Measurements from ENCODE around the gene IGF1R. TPM values are rescaled to one million over a fixed set of nuclear protein-coding genes. Genes with fewer than 3 reads are reported as not detected.

IGF1R gene
- total RNA-seq, 3 donors from 2014 or later = 16.7 to 28.6 (median 25.1) TPM

DNA sequence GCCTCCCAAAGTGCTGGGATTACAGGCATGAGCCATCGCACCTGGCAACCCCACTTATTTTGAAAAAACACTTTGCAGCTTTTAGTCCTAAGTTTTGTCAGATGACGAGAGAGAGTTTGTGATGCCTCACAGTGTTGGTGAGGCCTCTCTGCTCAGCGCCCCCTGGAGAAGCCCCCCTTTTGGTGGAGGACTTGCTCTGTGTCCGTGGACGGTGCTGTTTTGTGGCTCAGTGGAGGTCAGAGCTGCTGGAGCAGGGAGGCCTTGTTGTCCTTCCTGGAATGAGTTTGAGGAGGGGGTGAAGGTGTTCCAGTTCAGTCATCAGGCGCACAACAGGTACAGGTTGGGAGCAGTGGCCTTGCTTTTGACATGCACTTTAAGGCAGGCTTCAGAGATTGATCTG is 301.3 kb downstream of the IGF1R start:
- peaks cover 7% of the 10 kb centered on the region for H3K36me3 Mint-ChIP-seq (ENCODE audit: insufficient read depth)
- no peak overlapping the region for H3K4me3 Mint-ChIP-seq
- no peaks in the 10 kb centered on the region for H3K27me3 Mint-ChIP-seq (ENCODE audit: low read depth)
- H3K9me3 Mint-ChIP-seq = no peaks in the 10 kb centered on the region
- peaks cover 10% of the 10 kb centered on the region for H3K4me1 Mint-ChIP-seq (ENCODE audit: low read depth)
- ATAC-seq (no peak), DNase-seq (no peak)

DNA sequence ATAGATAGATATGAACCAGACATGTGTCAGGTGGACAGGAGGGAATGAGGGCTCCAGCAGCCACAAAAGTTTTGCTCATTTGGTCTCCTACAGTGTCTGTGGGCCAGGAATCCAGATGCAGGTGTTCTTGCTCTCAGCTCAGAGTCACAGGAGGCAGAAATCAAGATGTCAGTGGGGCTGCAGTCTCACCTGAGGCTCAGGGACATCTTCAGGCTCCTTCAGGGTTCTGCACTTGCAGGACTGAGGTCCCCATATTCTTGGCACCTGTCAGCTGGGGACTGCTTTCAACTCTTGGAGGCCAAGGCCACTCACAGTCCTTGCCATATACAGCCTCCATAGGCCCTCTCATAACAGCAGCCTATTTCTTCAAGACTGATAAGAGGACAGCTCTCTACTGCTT is 301.9 kb downstream of the IGF1R start:
- peaks cover 10% of the 10 kb centered on the region for H3K4me1 Mint-ChIP-seq (ENCODE audit: low read depth)
- no peak overlapping the region for H3K4me3 Mint-ChIP-seq
- DNase-seq (no peak), ATAC-seq (no peak)
- peaks cover 6% of the 10 kb centered on the region for H3K36me3 Mint-ChIP-seq (ENCODE audit: insufficient read depth)
- H3K9me3 Mint-ChIP-seq = no peaks in the 10 kb centered on the region
- no peaks in the 10 kb centered on the region for H3K27me3 Mint-ChIP-seq (ENCODE audit: low read depth)

DNA sequence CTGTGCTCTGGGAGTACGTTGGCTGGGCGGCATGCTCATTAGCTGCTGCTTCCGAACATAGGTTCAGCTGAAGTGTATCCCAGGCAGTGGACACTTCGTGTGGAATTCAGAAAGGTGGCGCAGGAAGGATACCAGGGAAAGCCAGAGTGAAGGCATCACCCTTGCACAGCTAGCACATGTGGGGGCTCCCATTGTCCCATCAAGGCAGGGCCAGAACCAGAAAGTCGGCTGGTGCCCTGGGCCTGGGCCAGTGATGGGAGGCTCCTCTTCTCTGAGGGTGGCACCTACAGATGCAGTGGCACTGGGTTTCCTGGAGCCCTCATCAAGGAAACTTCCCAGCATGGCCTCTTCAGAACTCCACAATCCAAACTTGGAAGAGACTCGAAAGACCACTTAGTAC is 302.7 kb downstream of the IGF1R start:
- Mint-ChIP-seq H3K9me3 (no peaks in the 10 kb centered on the region), H3K4me1 (ENCODE audit: low read depth) (peaks cover 10% of the 10 kb centered on the region)

GRCh38 chr15:98951493-98952320 is 303.4 kb downstream of the IGF1R start:
- Mint-ChIP-seq H3K36me3 (ENCODE audit: insufficient read depth) (peaks cover 3% of the 10 kb centered on the region), H3K4me3 (no peak overlapping the region), H3K27me3 (ENCODE audit: low read depth) (no peaks in the 10 kb centered on the region), H3K9me3 (no peaks in the 10 kb centered on the region), H3K4me1 (ENCODE audit: low read depth) (peaks cover 10% of the 10 kb centered on the region)
- DNase-seq = no peak
- no peak for ATAC-seq

More for the DNA sequence above, 302.7 kb downstream of the IGF1R start:
- ATAC-seq (no peak), DNase-seq (no peak)
- Mint-ChIP-seq H3K4me3 (no peak overlapping the region), H3K36me3 (ENCODE audit: insufficient read depth) (peaks cover 6% of the 10 kb centered on the region), H3K27me3 (ENCODE audit: low read depth) (no peaks in the 10 kb centered on the region)

DNA sequence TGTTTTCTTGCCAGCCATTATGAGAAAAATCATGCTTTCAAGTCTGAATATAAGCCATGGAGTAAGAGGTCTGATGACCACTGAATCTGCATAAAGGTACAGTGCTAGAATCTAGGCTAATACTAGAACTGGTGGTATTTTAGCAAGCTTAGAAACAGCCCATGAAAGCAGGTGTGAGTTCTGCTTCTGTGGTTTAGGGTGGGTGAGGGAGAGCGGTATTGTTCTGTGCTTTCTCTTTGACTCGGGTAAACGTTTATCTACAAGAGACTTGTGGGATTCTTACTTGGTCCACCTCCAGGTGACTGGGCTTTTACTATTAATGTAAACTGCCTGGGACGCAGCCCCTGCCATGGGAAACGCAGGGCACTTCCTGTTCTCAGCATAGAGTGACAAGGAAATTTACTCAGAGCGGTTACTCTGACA is 304.1 kb downstream of the IGF1R start:
- ATAC-seq = peak; percentile 70 to 71
- peak overlapping the region; percentile 38 for H3K4me3 Mint-ChIP-seq
- no peak for DNase-seq
- peaks cover 4% of the 10 kb centered on the region for H3K36me3 Mint-ChIP-seq (ENCODE audit: insufficient read depth)
- H3K4me1 Mint-ChIP-seq (ENCODE audit: low read depth) = peaks cover 10% of the 10 kb centered on the region
- no peaks in the 10 kb centered on the region for H3K9me3 Mint-ChIP-seq
- H3K27me3 Mint-ChIP-seq (ENCODE audit: low read depth) = no peaks in the 10 kb centered on the region

DNA sequence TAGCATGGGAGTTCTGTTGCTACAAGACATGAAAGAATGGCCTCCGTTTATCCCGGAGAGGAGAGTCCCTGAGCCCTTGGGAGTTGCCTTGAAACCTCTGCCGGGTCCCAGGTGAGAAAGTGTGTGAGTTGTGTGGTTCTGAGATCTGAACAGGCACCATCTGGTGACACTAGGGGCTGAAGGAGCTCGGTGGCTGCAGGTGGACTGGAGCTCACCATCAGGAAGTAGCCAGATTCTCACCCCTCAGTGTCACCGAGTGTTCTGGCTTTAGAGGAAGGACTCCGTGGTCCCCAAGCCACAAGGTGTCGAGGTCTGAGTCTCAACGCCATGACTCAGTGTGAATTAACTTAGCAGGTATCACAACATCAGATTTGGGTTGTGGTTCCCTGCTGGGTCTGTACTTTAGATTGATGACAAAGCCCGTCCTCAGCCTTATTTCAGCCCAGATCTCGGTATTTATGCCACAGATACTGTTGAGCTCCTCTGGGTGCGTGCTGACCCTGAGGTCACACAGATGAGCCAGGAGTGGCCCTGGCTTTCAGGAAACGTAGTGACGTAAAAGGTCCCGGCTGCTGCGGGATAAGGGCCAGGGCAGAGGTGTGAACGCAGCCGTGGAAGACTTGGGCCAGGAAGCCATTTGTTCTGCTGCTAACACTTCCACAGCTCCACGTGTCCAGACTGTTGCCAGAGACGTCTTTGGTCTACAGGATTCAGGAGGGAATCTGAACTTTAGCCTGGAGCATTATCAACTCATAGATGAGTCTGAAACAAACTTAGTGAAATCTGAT is 304.9 kb downstream of the IGF1R start:
- Mint-ChIP-seq H3K27me3 (ENCODE audit: low read depth) (no peaks in the 10 kb centered on the region), H3K36me3 (ENCODE audit: insufficient read depth) (peaks cover 12% of the 10 kb centered on the region), H3K4me1 (ENCODE audit: low read depth) (peaks cover 10% of the 10 kb centered on the region), H3K4me3 (no peak overlapping the region), H3K9me3 (no peaks in the 10 kb centered on the region)
- DNase-seq (no peak), ATAC-seq (peak; percentile 35 to 69)

DNA sequence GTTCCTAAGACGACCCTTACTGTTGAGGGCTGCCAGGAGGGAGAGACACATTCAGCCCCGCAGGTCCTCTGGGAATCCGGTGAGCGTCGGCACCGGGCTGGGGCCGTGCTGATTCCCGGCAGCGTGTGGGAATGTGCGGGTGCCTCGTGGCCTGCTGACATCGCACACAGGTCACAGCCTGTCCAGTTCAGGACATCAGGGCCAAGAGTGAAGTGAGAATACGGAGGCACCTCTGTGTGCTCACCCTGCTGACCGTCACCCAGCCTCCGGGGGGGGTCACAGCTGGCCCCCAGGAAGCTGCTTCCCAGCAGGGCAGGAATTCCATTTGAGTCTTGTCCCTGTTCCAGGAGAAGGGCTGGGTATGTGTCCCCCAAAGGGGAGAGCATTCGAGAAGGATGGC is 305.6 kb downstream of the IGF1R start:
- no peaks in the 10 kb centered on the region for H3K9me3 Mint-ChIP-seq
- H3K27me3 Mint-ChIP-seq (ENCODE audit: low read depth) = no peaks in the 10 kb centered on the region
- peaks cover 10% of the 10 kb centered on the region for H3K4me1 Mint-ChIP-seq (ENCODE audit: low read depth)
- no peak overlapping the region for H3K4me3 Mint-ChIP-seq
- ATAC-seq = no peak
- H3K36me3 Mint-ChIP-seq (ENCODE audit: insufficient read depth) = peaks cover 17% of the 10 kb centered on the region
- DNase-seq = no peak

GRCh38 chr15:98954411-98954810 is 306.1 kb downstream of the IGF1R start:
- H3K4me3 Mint-ChIP-seq = no peak overlapping the region
- peaks cover 16% of the 10 kb centered on the region for H3K36me3 Mint-ChIP-seq (ENCODE audit: insufficient read depth)
- H3K27me3 Mint-ChIP-seq (ENCODE audit: low read depth) = no peaks in the 10 kb centered on the region
- ATAC-seq (no peak), DNase-seq (no peak)
- peaks cover 10% of the 10 kb centered on the region for H3K4me1 Mint-ChIP-seq (ENCODE audit: low read depth)
- no peaks in the 10 kb centered on the region for H3K9me3 Mint-ChIP-seq

DNA sequence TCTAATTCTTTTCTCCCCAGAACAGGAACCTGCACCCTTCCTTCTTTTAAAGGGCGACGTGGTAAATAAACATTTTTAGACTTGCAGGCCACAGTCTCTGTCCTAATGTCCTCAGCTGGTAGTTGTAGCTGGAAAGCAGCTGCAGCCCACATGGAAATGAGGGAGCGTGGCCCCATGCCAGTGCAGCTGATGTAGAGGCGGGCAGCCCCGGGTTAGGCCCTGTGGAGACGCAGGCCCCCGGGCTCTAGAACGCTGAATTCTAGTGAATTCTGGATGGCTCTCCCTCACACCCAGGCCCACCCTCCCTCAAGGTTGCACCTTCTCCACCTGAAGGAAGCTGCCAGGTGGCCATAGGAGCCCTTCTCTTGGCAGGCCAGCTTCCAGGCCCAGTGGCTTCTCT is 307.0 kb downstream of the IGF1R start:
- Mint-ChIP-seq H3K9me3 (no peaks in the 10 kb centered on the region), H3K36me3 (ENCODE audit: insufficient read depth) (peaks cover 19% of the 10 kb centered on the region)

DNA sequence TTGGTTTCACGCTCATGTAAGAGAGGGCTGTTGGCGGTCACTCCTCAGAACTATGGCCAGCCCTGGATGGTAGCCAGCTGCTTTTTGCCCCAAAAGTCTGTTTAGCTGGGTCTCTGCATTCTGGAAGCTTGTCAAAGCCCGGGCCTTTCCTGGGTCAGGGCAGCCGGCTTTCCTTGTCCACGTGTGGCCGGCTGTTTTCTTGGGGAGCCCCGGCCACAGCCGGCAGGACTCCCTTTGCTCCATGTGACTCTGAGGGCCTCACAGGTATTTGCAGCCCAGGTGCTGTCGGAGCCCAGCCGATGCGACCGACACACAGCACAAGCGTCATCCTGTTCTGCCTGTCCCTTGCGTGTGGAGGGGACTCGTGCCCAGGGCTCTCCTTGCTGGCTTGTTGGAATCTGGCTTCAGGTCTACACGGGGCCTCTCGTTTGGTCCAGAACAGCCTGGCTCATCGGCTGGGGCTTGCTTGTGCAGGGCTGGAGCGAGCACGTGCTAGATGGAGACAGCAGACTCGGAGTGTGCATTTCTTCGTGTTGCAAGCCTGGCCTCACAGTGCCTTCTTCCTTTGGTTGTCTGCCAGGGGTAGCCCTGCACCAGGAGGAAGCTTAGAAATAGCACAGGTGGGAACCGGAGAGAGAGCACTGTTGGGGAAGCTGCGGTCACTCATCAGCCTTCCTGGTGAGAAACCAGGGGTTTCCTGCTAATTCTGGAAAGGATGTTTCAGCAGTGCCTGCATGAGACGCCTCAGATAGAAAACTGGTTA is 307.8 kb downstream of the IGF1R start:
- ATAC-seq (no peak), DNase-seq (no peak)
- peaks cover 10% of the 10 kb centered on the region for H3K4me1 Mint-ChIP-seq (ENCODE audit: low read depth)
- H3K9me3 Mint-ChIP-seq = no peaks in the 10 kb centered on the region
- no peak overlapping the region for H3K4me3 Mint-ChIP-seq
- H3K27me3 Mint-ChIP-seq (ENCODE audit: low read depth) = no peaks in the 10 kb centered on the region
- peaks cover 23% of the 10 kb centered on the region for H3K36me3 Mint-ChIP-seq (ENCODE audit: insufficient read depth)

More for the DNA sequence above, 307.0 kb downstream of the IGF1R start:
- ATAC-seq (no peak), DNase-seq (no peak)
- no peaks in the 10 kb centered on the region for H3K27me3 Mint-ChIP-seq (ENCODE audit: low read depth)
- no peak overlapping the region for H3K4me3 Mint-ChIP-seq
- peaks cover 10% of the 10 kb centered on the region for H3K4me1 Mint-ChIP-seq (ENCODE audit: low read depth)

DNA sequence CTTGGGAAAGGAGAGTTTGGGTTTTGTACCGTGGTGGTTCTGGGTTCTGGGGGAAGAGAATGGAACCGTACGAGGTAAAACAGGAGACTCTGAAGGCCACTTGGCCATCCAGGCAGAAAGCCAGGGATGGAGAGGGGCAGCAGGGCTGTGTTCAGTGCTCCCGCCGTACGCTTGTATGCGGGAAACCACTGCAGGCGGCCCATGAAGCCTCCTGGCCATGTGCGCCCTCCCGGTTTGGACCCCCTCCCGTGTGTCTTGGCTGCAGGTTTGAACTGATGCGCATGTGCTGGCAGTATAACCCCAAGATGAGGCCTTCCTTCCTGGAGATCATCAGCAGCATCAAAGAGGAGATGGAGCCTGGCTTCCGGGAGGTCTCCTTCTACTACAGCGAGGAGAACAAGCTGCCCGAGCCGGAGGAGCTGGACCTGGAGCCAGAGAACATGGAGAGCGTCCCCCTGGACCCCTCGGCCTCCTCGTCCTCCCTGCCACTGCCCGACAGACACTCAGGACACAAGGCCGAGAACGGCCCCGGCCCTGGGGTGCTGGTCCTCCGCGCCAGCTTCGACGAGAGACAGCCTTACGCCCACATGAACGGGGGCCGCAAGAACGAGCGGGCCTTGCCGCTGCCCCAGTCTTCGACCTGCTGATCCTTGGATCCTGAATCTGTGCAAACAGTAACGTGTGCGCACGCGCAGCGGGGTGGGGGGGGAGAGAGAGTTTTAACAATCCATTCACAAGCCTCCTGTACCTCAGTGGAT is 308.6 kb downstream of the IGF1R start:
- no peak overlapping the region for H3K4me3 Mint-ChIP-seq
- no peak for ATAC-seq

DNA sequence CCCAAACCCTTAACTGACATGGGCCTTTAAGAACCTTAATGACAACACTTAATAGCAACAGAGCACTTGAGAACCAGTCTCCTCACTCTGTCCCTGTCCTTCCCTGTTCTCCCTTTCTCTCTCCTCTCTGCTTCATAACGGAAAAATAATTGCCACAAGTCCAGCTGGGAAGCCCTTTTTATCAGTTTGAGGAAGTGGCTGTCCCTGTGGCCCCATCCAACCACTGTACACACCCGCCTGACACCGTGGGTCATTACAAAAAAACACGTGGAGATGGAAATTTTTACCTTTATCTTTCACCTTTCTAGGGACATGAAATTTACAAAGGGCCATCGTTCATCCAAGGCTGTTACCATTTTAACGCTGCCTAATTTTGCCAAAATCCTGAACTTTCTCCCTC is 309.3 kb downstream of the IGF1R start:
- Mint-ChIP-seq H3K36me3 (ENCODE audit: insufficient read depth) (peaks cover 36% of the 10 kb centered on the region), H3K27me3 (ENCODE audit: low read depth) (no peaks in the 10 kb centered on the region), H3K4me1 (ENCODE audit: low read depth) (peaks cover under 1% of the 10 kb centered on the region), H3K9me3 (peaks cover 10% of the 10 kb centered on the region), H3K4me3 (no peak overlapping the region)
- ATAC-seq = no peak
- no peak for DNase-seq

More for the DNA sequence above, 308.6 kb downstream of the IGF1R start:
- no peak for DNase-seq
- Mint-ChIP-seq H3K36me3 (ENCODE audit: insufficient read depth) (peaks cover 31% of the 10 kb centered on the region), H3K4me1 (ENCODE audit: low read depth) (peaks cover 8% of the 10 kb centered on the region), H3K27me3 (ENCODE audit: low read depth) (no peaks in the 10 kb centered on the region), H3K9me3 (peaks cover 6% of the 10 kb centered on the region)

GRCh38 chr15:98958076-98958475 is 309.7 kb downstream of the IGF1R start:
- peaks cover 10% of the 10 kb centered on the region for H3K9me3 Mint-ChIP-seq
- ATAC-seq (no peak), DNase-seq (no peak)
- H3K4me1 Mint-ChIP-seq (ENCODE audit: low read depth) = no peaks in the 10 kb centered on the region
- H3K4me3 Mint-ChIP-seq = no peak overlapping the region
- H3K36me3 Mint-ChIP-seq (ENCODE audit: insufficient read depth) = peaks cover 36% of the 10 kb centered on the region
- H3K27me3 Mint-ChIP-seq (ENCODE audit: low read depth) = no peaks in the 10 kb centered on the region

Data from activated T-cell treated with anti-CD3 and anti-CD28 coated beads, Interleukin-2, amount 50 U/mL, for 4 hours (primary cell).